RKO (cell line): Measurements from ENCODE around the gene LDAH.
"Not testable (repeated sequence)": the region's sequence is repeated elsewhere in the genome, so short reads cannot be mapped to it uniquely, and the experiment has no call there.

Source experiments
- DNase-seq: peaks from one replicate; pipeline ENCODE4 v3.0.0-alpha.2; 2016; ENCODE audit warnings: low spot score

The LDAH gene

GRCh38 chr2:20722592-20723240, 100.2 kb downstream of the LDAH start:
- no peak for DNase-seq

- no peak for DNase-seq
These were observed 105.3 kb downstream of the LDAH start for GRCh38 chr2:20717641-20718040.

GRCh38 chr2:20716164-20716563, 106.7 kb downstream of the LDAH start:
- DNase-seq = not testable (repeated sequence)

- not testable (repeated sequence) for DNase-seq
These were observed 108.5 kb downstream of the LDAH start for GRCh38 chr2:20714412-20714811.

GRCh38 chr2:20713585-20713984, 109.3 kb downstream of the LDAH start:
- not testable (repeated sequence) for DNase-seq

- DNase-seq = not testable (repeated sequence)
These were observed 111.3 kb downstream of the LDAH start for GRCh38 chr2:20711641-20712040.

- no peak for DNase-seq
These were observed 115.3 kb downstream of the LDAH start for GRCh38 chr2:20707601-20708000.

GRCh38 chr2:20706786-20707185, 116.1 kb downstream of the LDAH start:
- no peak for DNase-seq

- no peak for DNase-seq
These were observed 116.7 kb downstream of the LDAH start for GRCh38 chr2:20706217-20706616.

- no peak for DNase-seq
These were observed 118.0 kb downstream of the LDAH start for GRCh38 chr2:20704886-20705285.

GRCh38 chr2:20702563-20702962, 120.3 kb downstream of the LDAH start:
- no peak for DNase-seq

- DNase-seq = no peak
These were observed 123.8 kb downstream of the LDAH start for GRCh38 chr2:20698916-20699613.

GRCh38 chr2:20697322-20697934, 125.5 kb downstream of the LDAH start:
- DNase-seq = no peak

- no peak for DNase-seq
These were observed 126.5 kb downstream of the LDAH start for GRCh38 chr2:20696366-20696765.

GRCh38 chr2:20693317-20693716, 129.6 kb downstream of the LDAH start:
- no peak for DNase-seq

- DNase-seq = no peak
These were observed 130.8 kb downstream of the LDAH start for GRCh38 chr2:20692081-20692480.

- no peak for DNase-seq
These were observed 131.7 kb downstream of the LDAH start for GRCh38 chr2:20691076-20691734.

GRCh38 chr2:20689428-20690264, 133.3 kb downstream of the LDAH start:
- no peak for DNase-seq

GRCh38 chr2:20687260-20687832, 135.6 kb downstream of the LDAH start:
- DNase-seq = no peak

GRCh38 chr2:20684581-20685063, 138.3 kb downstream of the LDAH start:
- no peak for DNase-seq

GRCh38 chr2:20682167-20682920, 140.6 kb downstream of the LDAH start:
- no peak for DNase-seq
